CD1c-positive myeloid dendritic cell (primary cell): ENCODE measurements around the gene BANK1.
A peak's percentile ranks its signal among the peaks of the same experiment; 100 is the strongest.

Experiments
- DNase-seq: peaks from one replicate; pipeline ENCODE4 v3.0.0-alpha.2; 2016; ENCODE audit errors: extremely low spot score

Gene BANK1

DNA sequence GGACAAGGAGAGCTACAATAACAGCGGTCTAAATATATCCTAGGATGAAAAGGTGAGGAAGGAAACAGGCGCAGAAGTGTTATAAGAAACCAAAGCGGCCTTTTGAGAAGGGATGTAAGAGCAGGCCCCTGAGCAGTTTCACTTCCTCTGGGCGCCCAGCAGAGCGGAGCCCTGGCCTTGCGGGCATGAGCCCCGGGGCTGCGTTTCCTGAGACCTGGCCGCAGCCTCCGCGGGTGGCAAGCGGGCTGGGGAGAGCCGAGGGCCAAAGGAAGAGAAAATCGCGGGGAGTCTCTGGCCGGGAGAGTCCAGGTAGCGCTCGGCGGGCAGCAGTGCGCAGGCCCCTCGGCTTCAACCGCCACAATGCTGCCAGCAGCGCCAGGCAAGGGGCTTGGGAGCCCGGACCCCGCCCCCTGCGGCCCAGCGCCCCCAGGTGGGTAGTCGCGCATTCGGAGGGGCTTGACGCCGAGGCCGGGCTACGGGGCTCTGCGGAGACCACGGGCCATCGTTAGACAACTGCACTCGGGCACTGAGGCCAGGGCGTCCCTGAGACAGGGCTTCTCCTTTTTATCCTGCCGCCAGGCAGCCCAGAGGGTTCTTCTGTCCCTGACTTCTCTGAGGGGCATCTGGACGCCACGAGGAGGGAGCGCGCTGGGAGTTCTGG lies at the start of gene BANK1:
Gene BANK1, plus strand, starts transcription at position 210 of the 661 bp plus-strand sequence. Its CDS starts 151 bp downstream, at position 361.
- DNase-seq: peak; percentile 76

- no peak for DNase-seq
Observed at GRCh38 chr4:101753721-101754120, 36.8 kb upstream of the BANK1 start.

- DNase-seq: no peak
Observed at GRCh38 chr4:101756181-101756580, 34.3 kb upstream of the BANK1 start.

GRCh38 chr4:101761405-101761804 lies 29.1 kb upstream of the BANK1 start:
- DNase-seq: no peak

DNA sequence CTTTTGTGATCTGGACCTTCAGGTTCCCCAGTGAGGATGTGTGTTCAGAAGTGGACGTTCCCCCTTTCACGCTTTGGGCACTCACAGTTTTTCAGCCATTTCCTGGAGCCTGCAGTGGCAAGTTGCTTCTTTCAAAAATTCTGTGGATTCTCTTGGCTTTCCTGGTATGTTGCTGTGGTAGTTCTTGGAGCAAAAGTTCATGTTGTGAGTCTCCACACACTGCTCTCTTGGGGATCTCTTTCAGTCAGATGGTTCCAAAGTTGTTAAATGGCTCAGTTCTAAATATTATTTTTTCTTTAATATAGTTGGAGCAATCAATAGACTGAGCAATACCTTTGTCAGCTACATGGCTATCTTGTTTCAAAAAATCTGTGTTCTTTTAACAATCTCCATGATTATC lies 28.5 kb upstream of the BANK1 start:
- no peak for DNase-seq

- no peak for DNase-seq
Observed at GRCh38 chr4:101762534-101762933, 28.0 kb upstream of the BANK1 start.

GRCh38 chr4:101763576-101763975 lies 27.0 kb upstream of the BANK1 start:
- DNase-seq: no peak

- DNase-seq: no peak
Observed at GRCh38 chr4:101774807-101775206, 15.7 kb upstream of the BANK1 start.

DNA sequence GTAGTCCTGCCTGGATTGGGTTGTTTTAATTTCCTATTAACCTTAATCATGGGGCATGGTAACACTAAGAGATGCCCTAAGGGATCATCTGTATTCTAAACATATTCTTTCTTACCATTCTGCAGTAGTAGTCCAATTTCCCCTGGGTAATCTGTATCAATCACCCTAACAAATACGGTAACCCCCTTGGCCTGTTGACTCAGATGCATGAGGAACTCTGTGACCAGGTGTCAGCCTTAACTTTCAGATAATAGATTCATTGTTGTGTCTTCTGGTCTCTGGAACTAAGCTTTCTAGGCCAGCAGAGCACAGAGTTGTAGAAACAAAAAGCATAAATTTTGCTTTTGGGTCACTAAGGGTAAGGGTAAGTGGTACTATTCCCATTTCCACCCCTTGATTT lies 13.1 kb upstream of the BANK1 start:
- DNase-seq: no peak

- no peak for DNase-seq
Observed at GRCh38 chr4:101780284-101780683, 10.2 kb upstream of the BANK1 start.

DNA sequence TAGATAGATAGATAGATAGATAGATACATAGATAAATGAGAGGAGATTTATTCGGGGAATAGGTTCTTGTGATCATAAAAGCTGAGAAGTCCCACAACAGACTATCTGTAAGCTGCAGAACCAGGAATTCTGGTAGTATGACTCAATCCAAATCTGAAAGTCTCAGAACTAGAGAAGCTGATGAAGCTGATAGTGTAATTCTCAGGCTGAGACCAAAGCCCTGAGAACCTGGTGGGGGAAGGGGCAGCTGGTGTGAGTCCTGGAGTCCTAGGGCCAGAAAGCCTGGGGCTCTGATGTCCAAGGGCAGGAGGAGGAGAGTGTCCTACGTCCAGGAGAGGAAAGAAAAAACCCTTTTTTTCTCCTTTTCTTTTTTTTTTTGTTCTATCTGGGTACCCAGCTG lies 8.0 kb upstream of the BANK1 start:
- no peak for DNase-seq

- no peak for DNase-seq
Observed at GRCh38 chr4:101784957-101785356, 5.6 kb upstream of the BANK1 start.

DNA sequence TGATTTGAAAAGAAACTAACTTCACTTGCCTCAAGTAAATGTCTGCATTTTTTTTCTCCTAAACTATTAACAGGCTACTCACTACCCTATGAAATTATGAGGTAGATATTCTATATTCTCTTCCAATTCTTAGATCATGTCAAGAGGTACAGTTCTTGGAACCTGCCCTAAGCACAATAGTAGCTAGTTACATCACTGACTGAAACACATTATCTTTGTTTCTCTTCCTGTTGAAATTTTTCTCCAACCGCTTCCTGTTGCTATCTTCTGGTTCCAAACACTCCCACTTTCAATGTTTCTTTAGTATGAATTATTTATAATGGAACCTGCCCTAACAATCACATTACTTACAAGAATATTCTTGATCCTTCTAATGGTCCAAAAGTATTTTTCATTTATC lies 5.0 kb upstream of the BANK1 start:
- no peak for DNase-seq

DNA sequence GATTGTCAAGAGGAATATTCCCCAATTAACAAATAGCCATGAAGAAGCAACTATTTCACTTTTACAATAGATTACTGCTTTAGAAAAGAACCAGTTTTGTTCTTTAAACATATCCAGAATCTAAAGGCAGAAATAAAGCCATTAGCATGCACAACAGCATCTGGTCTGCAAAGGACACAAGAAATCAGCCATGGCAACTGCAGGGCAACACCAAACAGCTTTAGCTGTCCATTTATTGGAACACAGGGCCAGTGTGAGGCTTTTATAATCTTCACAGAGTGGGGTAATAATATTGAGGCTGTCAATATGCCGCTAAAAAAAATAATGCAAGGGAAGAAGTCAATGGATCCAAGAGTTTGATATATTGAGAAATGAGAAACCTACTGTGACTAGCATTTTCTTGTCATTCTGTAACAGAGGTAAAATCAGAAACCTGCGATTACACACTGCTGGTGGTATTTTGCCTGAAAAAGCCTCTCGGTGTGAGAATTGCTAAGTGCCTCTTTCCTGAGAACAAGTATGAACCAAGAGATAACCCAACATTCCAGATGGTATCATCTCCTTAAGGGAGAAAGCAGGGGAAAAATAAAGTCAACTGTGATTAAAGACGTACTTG lies 2.7 kb upstream of the BANK1 start:
- no peak for DNase-seq

GRCh38 chr4:101791182-101791558 lies 640 bp downstream of the BANK1 start:
- no peak for DNase-seq

GRCh38 chr4:101792056-101792590 lies 1.6 kb downstream of the BANK1 start:
- peak; percentile 29 for DNase-seq

- DNase-seq: no peak
Observed at GRCh38 chr4:101793397-101793796, 2.9 kb downstream of the BANK1 start.

GRCh38 chr4:101794806-101795205 lies 4.3 kb downstream of the BANK1 start:
- DNase-seq: no peak

- no peak for DNase-seq
Observed at GRCh38 chr4:101795704-101796103, 5.2 kb downstream of the BANK1 start.

- DNase-seq: peak; percentile 45
Observed at GRCh38 chr4:101801958-101802357, 11.4 kb downstream of the BANK1 start.

DNA sequence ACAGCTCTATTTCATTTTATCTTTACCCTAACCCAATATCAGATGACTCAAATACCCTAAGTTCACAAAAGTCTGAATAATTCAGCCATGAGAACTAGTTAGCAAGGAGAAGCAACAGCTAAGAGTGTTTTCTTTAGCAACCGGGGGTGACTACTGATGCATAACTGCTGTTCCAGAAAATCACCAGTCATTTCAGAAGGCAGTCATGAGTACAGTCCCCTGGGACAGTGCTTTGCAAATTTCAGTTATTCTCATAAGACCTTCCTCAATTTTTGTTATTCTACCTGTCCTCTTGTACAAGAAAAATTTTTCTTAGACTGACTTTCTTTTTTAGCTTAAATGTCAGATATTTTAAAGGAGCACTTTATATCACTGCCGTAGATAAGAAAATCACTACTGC lies 16.4 kb downstream of the BANK1 start:
- no peak for DNase-seq

GRCh38 chr4:101807351-101807750 lies 16.8 kb downstream of the BANK1 start:
- no peak for DNase-seq

- DNase-seq: no peak
Observed at GRCh38 chr4:101813604-101814003, 23.1 kb downstream of the BANK1 start.

- DNase-seq: no peak
Observed at GRCh38 chr4:101818362-101818761, 27.8 kb downstream of the BANK1 start.
